SU-DHL-6 (cell line): ENCODE measurements around the gene CFAP43.

Source experiments
- CTCF ChIP-seq: fragments of 200-600 bp; sonication (generic); IDR thresholded peaks from one replicate; pipeline ENCODE4 v1.5.1; 2017; ENCODE audit warnings: antibody characterized with exemption, mild to moderate bottlenecking, low read length, moderate library complexity; ENCODE audit not compliant: insufficient read depth, poor library complexity, severe bottlenecking
- EZH2phosphoT487 ChIP-seq: fragments of 200-600 bp; sonication (generic), shearing (Covaris generic); conservative IDR thresholded peaks from 2 replicates; pipeline ENCODE4 v1.6.1; 2018; ENCODE audit warnings: mild to moderate bottlenecking, antibody characterized with exemption, low read length, moderate library complexity, mixed read lengths

GRCh38 chr10:104218751-104219150 is 13.4 kb downstream of the CFAP43 start:
- no peak for TF ChIP-seq CTCF
- no peak for TF ChIP-seq EZH2phosphoT487
